Adrenal gland (tissue), 5 donors: ENCODE results near the gene RPL6.

Experiments used
- CTCF ChIP-seq, 6 experiments: fragments of 450-650 bp in 4 of 6; fragments of 200-600 bp in 2 of 6; sonication (generic) in 1 of 6; IDR thresholded peaks; 1 replicate in 5 of 6; 2 replicates in 1 of 6; pipeline versions ENCODE4 v1.5.1 to v1.8.0; 2016 to 2021; ENCODE audit warnings: antibody characterized with exemption in 6 of 6, mild to moderate bottlenecking in 2 of 6, moderate library complexity in 1 of 6
- POLR2A ChIP-seq, 2 donors: fragments of 450-650 bp; IDR thresholded peaks; one replicate each; pipeline ENCODE4 v1.6.1; 2017; ENCODE audit warnings: antibody characterized with exemption in 2 of 2, mild to moderate bottlenecking in 2 of 2, moderate library complexity in 1 of 2
- donor health status: DM: no; HTN: no; CAD: no.

- no peak for TF ChIP-seq CTCF (IDR thresholded peaks at IDR 0.05)
- TF ChIP-seq POLR2A (IDR thresholded peaks at IDR 0.05): no peak
Observed at GRCh38 chr12:112424126-112424525, 14.7 kb upstream of the RPL6 start.
